Neutrophil (primary cell): ENCODE results near the gene TRIM77.
"Not testable (repeated sequence)": the region's sequence is repeated elsewhere in the genome, so short reads cannot be mapped to it uniquely, and the experiment has no call there.

Source experiments
- H3K27ac ChIP-seq: fragments of 200-600 bp; sonication (generic); 2 replicates; pipeline ENCODE4 v1.5.1; 2016; ENCODE audit warnings: mild to moderate bottlenecking, moderate library complexity
- H3K27me3 ChIP-seq: fragments of 200-600 bp; sonication (generic); 2 replicates; pipeline ENCODE4 v1.6.0; 2016; ENCODE audit warnings: mild to moderate bottlenecking
- H3K36me3 ChIP-seq: fragments of 200-600 bp; sonication (generic); 2 replicates; pipeline ENCODE4 v1.5.1; 2017
- H3K4me1 ChIP-seq, 2 experiments: fragments of 200-600 bp in 1 of 2; sonication (generic) in 1 of 2; 1 replicate in 1 of 2; 2 replicates in 1 of 2; pipeline versions ENCODE4 v1.5.1 to v1.6.1; 2013 to 2016; ENCODE audit warnings: low read depth in 1 of 2, low read length in 1 of 2, mild to moderate bottlenecking in 1 of 2, moderate library complexity in 1 of 2; ENCODE audit not compliant: control insufficient read depth in 1 of 2, insufficient read depth in 1 of 2
- H3K4me3 ChIP-seq, 2 experiments: fragments of 200-600 bp in 1 of 2; sonication (generic) in 1 of 2; 1 replicate in 1 of 2; 2 replicates in 1 of 2; pipeline ENCODE4 v1.5.1; 2013 to 2016; ENCODE audit warnings: low read depth in 1 of 2, low read length in 1 of 2, mild to moderate bottlenecking in 1 of 2, moderate library complexity in 1 of 2
- H3K9me3 ChIP-seq: fragments of 200-600 bp; sonication (generic); 2 replicates; pipeline ENCODE4 v1.5.1; 2016
- TF ChIP-seq, protein P1 (sequence below): fragments of 200-600 bp; sonication (generic); IDR thresholded peaks from 2 replicates; pipeline ENCODE4 v1.5.1; 2016; ENCODE audit warnings: antibody characterized with exemption

Gene TRIM77

DNA sequence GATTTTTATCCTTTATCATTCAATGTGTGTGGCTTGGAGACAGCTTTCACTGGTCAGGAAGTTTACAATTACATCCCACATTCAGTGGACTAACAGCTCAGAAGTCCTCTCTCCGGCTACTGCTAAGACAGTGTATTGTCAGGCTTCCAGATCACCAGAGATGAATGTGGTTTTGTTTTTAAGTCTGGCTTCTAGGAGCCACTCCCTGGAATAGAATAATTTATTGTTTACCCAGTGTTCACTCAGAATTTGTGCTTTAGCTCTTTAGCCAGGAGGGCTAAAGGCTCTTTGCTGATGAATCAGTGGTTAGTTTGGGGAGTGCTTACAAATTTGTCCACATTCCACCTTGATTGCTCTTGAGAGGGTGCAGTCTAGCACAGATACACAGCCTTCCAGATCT, 26.5 kb downstream of the TRIM77 start:
- no peaks in the 10 kb centered on the region for H3K4me1 ChIP-seq
- H3K4me3 ChIP-seq: no peak overlapping the region
- H3K27ac ChIP-seq: no peak overlapping the region
- H3K27me3 ChIP-seq: no peaks in the 10 kb centered on the region
- no peaks in the 10 kb centered on the region for H3K9me3 ChIP-seq
- TF ChIP-seq, protein P1, sequence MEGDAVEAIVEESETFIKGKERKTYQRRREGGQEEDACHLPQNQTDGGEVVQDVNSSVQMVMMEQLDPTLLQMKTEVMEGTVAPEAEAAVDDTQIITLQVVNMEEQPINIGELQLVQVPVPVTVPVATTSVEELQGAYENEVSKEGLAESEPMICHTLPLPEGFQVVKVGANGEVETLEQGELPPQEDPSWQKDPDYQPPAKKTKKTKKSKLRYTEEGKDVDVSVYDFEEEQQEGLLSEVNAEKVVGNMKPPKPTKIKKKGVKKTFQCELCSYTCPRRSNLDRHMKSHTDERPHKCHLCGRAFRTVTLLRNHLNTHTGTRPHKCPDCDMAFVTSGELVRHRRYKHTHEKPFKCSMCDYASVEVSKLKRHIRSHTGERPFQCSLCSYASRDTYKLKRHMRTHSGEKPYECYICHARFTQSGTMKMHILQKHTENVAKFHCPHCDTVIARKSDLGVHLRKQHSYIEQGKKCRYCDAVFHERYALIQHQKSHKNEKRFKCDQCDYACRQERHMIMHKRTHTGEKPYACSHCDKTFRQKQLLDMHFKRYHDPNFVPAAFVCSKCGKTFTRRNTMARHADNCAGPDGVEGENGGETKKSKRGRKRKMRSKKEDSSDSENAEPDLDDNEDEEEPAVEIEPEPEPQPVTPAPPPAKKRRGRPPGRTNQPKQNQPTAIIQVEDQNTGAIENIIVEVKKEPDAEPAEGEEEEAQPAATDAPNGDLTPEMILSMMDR: no peak
- H3K36me3 ChIP-seq: no peaks in the 10 kb centered on the region

DNA sequence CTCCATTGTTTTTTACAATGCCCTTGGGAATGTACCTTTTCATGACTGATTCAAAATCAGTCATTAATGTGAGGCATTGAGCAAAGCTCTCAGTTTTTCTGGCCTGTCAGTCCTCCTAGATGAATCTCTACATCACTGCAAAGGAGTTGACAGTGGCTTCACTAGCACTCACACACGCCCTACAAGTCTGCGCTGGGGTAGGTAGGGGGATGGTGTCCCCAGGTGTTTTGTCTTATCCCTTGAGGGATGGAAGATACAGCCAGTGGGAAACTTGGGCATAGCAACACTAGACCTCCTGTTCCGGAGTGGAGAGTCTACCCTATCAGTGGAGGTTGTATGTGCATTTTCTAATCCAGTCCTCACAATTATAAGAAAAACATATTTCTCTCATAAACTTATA, 27.0 kb downstream of the TRIM77 start:
- TF ChIP-seq, protein P1: no peak
- H3K27me3 ChIP-seq: no peaks in the 10 kb centered on the region
- no peaks in the 10 kb centered on the region for H3K36me3 ChIP-seq
- H3K9me3 ChIP-seq: no peaks in the 10 kb centered on the region
- no peak overlapping the region for H3K4me3 ChIP-seq
- H3K27ac ChIP-seq: no peak overlapping the region
- no peaks in the 10 kb centered on the region for H3K4me1 ChIP-seq

GRCh38 chr11:89741406-89741805, 31.3 kb downstream of the TRIM77 start:
- not testable (repeated sequence) for H3K27me3 ChIP-seq, H3K4me1 ChIP-seq, H3K27ac ChIP-seq, H3K4me3 ChIP-seq, H3K9me3 ChIP-seq, H3K36me3 ChIP-seq

GRCh38 chr11:89744158-89744557, 34.1 kb downstream of the TRIM77 start:
- H3K4me1 ChIP-seq, H3K27me3 ChIP-seq, H3K9me3 ChIP-seq, H3K27ac ChIP-seq, H3K36me3 ChIP-seq, H3K4me3 ChIP-seq: not testable (repeated sequence)

DNA sequence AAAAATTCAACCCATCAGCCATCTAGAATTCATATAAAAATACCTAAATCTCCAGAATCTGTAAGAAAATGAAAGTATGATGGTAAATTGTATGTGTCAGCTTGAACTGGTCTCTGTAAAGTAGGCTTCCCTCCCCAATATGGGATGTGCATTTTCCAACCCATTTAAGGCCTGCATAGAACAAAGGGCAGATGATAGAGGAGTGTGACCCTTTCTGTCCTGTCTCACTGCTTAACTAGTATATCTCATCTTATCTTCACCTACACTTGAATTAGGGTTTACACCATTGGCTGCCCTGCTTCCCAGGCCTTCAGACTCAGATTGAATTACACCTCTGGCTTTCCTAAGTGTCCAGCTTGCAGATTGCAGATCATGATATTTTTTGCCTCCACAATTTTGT, 40.7 kb downstream of the TRIM77 start:
- not testable (repeated sequence) for H3K4me1 ChIP-seq, H3K4me3 ChIP-seq, H3K36me3 ChIP-seq, H3K27ac ChIP-seq, H3K27me3 ChIP-seq, H3K9me3 ChIP-seq
